Measurements from ENCODE around the gene PHF14.

- no peak for TF ChIP-seq MXI1 (conservative IDR thresholded peaks at IDR 0.05; ENCODE audit: poor library complexity, severe bottlenecking)
- TF ChIP-seq REST (IDR thresholded peaks at IDR 0.05; ENCODE audit: borderline replicate concordance), result no peak
- TF ChIP-seq CTCF (IDR thresholded peaks at IDR 0.05; ENCODE audit: poor library complexity, severe bottlenecking), result no peak
- TF ChIP-seq EP300 (conservative IDR thresholded peaks at IDR 0.05; ENCODE audit: poor library complexity, severe bottlenecking), result no peak
- TF ChIP-seq POLR2AphosphoS5 (IDR thresholded peaks at IDR 0.05), result no peak
- no peak for TF ChIP-seq EZH2 (IDR thresholded peaks at IDR 0.05; ENCODE audit: borderline replicate concordance, insufficient read depth, low read length, poor library complexity, severe bottlenecking)
- no peak for TF ChIP-seq TAF1 (IDR thresholded peaks at IDR 0.05; ENCODE audit: low read depth)
- TF ChIP-seq RAD21 (conservative IDR thresholded peaks at IDR 0.05), result no peak
- no peak for TF ChIP-seq SMC3 (conservative IDR thresholded peaks at IDR 0.05; ENCODE audit: poor library complexity)
Measured at GRCh38 chr7:10934292-10934691, 39.4 kb upstream of the PHF14 start.
